Measurements from ENCODE around the gene DPEP1. TPM values are rescaled to one million over a fixed set of nuclear protein-coding genes. Genes with fewer than 3 reads are reported as not detected.
"Not testable (repeated sequence)": the region's sequence is repeated elsewhere in the genome, so short reads cannot be mapped to it uniquely, and the experiment has no call there.

DPEP1 gene
- total RNA-seq, 1 donor from 2014 or later = 13.4 TPM

GRCh38 chr16:89629827-89630610, 16.6 kb downstream of the DPEP1 start:
- Mint-ChIP-seq H3K27me3 (peaks cover 11% of the 10 kb centered on the region), H3K4me1 (ENCODE audit: unreplicated experiment) (peaks cover 5% of the 10 kb centered on the region), H3K27ac (no peak overlapping the region), H3K36me3 (no peaks in the 10 kb centered on the region), H3K4me3 (no peak overlapping the region), H3K9me3 (no peaks in the 10 kb centered on the region)
- TF ChIP-seq, protein P1, sequence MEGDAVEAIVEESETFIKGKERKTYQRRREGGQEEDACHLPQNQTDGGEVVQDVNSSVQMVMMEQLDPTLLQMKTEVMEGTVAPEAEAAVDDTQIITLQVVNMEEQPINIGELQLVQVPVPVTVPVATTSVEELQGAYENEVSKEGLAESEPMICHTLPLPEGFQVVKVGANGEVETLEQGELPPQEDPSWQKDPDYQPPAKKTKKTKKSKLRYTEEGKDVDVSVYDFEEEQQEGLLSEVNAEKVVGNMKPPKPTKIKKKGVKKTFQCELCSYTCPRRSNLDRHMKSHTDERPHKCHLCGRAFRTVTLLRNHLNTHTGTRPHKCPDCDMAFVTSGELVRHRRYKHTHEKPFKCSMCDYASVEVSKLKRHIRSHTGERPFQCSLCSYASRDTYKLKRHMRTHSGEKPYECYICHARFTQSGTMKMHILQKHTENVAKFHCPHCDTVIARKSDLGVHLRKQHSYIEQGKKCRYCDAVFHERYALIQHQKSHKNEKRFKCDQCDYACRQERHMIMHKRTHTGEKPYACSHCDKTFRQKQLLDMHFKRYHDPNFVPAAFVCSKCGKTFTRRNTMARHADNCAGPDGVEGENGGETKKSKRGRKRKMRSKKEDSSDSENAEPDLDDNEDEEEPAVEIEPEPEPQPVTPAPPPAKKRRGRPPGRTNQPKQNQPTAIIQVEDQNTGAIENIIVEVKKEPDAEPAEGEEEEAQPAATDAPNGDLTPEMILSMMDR (conservative IDR thresholded peaks at IDR 0.05) = no peak
- DNase-seq (ENCODE audit: extremely low spot score, unreplicated experiment) = no peak

- no peaks in the 10 kb centered on the region for H3K9me3 Mint-ChIP-seq
- no peak overlapping the region for H3K27ac Mint-ChIP-seq
- DNase-seq (ENCODE audit: extremely low spot score, unreplicated experiment) = no peak
- H3K4me1 Mint-ChIP-seq (ENCODE audit: unreplicated experiment) = no peaks in the 10 kb centered on the region
- TF ChIP-seq, protein P1 (conservative IDR thresholded peaks at IDR 0.05) = no peak
- H3K4me3 Mint-ChIP-seq = no peak overlapping the region
- no peaks in the 10 kb centered on the region for H3K36me3 Mint-ChIP-seq
- H3K27me3 Mint-ChIP-seq = peaks cover 12% of the 10 kb centered on the region
Observed at GRCh38 chr16:89633064-89633631, 19.7 kb downstream of the DPEP1 start.

DNA sequence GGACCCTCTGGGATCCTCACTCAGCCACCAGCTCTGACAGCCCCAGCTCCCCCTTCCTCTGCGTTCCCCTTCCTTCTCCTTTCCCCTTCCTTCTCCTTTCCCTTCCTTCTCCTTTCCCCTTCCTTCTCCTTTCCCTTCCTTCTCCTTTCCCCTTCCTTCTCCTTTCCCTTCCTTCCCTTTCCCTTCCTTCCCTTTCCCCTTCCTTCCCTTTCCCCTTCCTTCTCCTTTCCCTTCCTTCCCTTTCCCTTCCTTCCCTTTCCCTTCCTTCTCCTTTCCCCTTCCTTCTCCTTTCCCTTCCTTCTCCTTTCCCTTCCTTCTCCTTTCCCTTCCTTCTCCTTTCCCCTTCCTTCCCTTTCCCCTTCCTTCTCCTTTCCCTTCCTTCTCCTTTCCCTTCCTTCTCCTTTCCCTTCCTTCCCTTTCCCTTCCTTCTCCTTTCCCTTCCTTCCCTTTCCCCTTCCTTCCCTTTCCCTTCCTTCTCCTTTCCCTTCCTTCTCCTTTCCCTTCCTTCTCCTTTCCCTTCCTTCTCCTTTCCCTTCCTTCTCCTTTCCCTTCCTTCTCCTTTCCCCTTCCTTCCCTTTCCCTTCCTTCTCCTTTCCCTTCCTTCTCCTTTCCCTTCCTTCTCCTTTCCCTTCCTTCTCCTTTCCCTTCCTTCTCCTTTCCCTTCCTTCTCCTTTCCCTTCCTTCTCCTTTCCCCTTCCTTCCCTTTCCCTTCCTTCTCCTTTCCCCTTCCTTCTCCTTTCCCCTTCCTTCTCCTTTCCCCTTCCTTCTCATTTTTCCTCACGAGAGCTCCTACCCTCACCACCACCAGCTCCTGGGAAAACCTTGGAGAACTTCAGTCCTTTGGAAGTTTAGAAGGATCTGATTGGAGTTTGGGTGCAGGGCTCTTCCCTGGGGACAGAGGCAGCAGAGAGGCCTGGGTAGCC, 21.3 kb downstream of the DPEP1 start:
- not testable (repeated sequence) for H3K4me3 Mint-ChIP-seq; DNase-seq (ENCODE audit: extremely low spot score, unreplicated experiment); H3K36me3 Mint-ChIP-seq; H3K27ac Mint-ChIP-seq; H3K9me3 Mint-ChIP-seq; H3K4me1 Mint-ChIP-seq (ENCODE audit: unreplicated experiment)
- H3K27me3 Mint-ChIP-seq = peaks cover 12% of the 10 kb centered on the region

- no peaks in the 10 kb centered on the region for H3K36me3 Mint-ChIP-seq
- no peaks in the 10 kb centered on the region for H3K9me3 Mint-ChIP-seq
- no peak overlapping the region for H3K27ac Mint-ChIP-seq
- peaks cover 9% of the 10 kb centered on the region for H3K4me1 Mint-ChIP-seq (ENCODE audit: unreplicated experiment)
- no peak for DNase-seq (ENCODE audit: extremely low spot score, unreplicated experiment)
- peaks cover 12% of the 10 kb centered on the region for H3K27me3 Mint-ChIP-seq
- TF ChIP-seq, protein P1 (conservative IDR thresholded peaks at IDR 0.05) = no peak
- no peak overlapping the region for H3K4me3 Mint-ChIP-seq
Observed at GRCh38 chr16:89636663-89637062, 23.2 kb downstream of the DPEP1 start.

DNA sequence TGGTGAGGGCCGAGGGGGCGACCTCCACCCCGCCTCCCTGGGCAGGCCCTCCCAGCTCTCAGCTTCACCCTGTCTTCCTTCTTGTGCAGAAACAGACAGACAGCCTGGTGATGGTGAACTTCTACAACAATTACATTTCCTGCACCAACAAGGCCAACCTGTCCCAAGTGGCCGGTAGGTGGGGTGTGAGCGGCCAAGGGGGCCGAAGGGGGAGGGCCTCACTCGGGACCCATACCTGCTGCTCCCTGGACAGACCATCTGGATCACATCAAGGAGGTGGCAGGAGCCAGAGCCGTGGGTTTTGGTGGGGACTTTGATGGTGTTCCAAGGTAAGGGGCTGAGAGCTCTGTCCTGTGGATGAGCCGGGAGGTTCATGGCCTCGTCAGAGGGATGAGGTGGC, 23.9 kb downstream of the DPEP1 start:
- Mint-ChIP-seq H3K9me3 (no peaks in the 10 kb centered on the region), H3K27ac (no peak overlapping the region), H3K36me3 (no peaks in the 10 kb centered on the region), H3K4me3 (no peak overlapping the region), H3K4me1 (ENCODE audit: unreplicated experiment) (peaks cover 9% of the 10 kb centered on the region), H3K27me3 (peaks cover 12% of the 10 kb centered on the region)
- TF ChIP-seq, protein P1 (conservative IDR thresholded peaks at IDR 0.05) = no peak
- no peak for DNase-seq (ENCODE audit: extremely low spot score, unreplicated experiment)
